Measurements from ENCODE around the gene TSPAN9. TPM values are rescaled to one million over a fixed set of nuclear protein-coding genes. Genes with fewer than 3 reads are reported as not detected.

TSPAN9 gene
- total and polyA plus RNA-seq, 11 donors = 70.0 to 387 (median 151) TPM

DNA sequence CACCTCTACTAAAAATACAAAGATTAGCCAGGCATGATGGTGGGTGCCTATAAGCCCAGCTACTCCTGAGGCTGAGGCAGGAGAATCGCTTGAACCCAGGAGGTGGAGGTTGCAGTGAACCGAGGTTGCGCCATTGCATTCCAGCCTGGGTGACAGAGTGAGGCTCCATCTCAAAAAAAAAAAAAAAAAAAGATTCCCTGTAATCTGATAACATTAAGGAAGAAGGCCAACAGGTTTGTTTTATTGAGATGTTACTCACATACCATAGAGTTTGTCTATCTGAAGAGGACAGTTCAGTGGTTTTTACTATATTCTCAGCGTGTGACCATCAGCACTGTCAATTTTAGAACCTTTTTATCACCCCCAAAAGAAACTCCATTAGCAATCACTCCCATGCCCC is 37.5 kb downstream of the TSPAN9 start:
- Histone ChIP-seq H3K9me3 (no peaks in the 10 kb centered on the region), H3K27me3 (no peaks in the 10 kb centered on the region), H3K4me3 (no peak overlapping the region), H3K4me1 (peaks cover 8 to 44% (median 33%) of the 10 kb centered on the region in 12 donors), H3K27ac (no peak overlapping the region), H3K36me3 (peaks cover 0 to 32% (median 8%) of the 10 kb centered on the region in 9 donors)
- DNase-seq (no peak), ATAC-seq (no peak)
- WGBS, 4 donors = 94 to 99% (median 97%) methylated on average over 4 of the region's 4 CpGs
- intact Hi-C loops (cut with DNase I) = loop anchor here in 4 of 10 donors (5.0 kb wide), 1 partner anchor 32 kb away; no protein-coding TSS in a partner anchor
- TF ChIP-seq CTCF (IDR thresholded peaks at IDR 0.05) (no peak), POLR2A (IDR thresholded peaks at IDR 0.05) (no peak)

DNA sequence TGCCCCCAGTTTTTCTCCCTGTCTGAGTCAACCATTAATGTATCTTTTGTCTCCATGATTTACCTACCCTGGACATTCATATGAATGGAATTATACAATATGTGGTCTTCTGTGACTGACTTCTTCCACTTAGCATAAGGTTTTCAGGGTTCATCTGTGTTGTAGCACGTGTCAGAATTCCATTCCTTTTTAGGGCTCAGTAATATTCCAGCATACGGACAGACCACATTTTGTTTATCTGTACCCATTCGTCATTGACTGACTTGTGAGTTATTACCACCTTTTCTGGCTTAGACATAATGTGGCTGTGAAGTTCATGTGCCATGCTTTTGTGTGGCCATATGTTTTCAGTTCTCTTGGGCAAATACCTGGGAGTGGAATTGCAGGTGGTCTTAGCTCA is 37.9 kb downstream of the TSPAN9 start:
- TF ChIP-seq POLR2A (IDR thresholded peaks at IDR 0.05) = no peak
- TF ChIP-seq CTCF (IDR thresholded peaks at IDR 0.05) = no peak
- no peaks in the 10 kb centered on the region for H3K9me3 ChIP-seq
- no peaks in the 10 kb centered on the region for H3K27me3 ChIP-seq
- ATAC-seq (no peak), DNase-seq (no peak)
- no peak overlapping the region for H3K27ac ChIP-seq
- no peak overlapping the region for H3K4me3 ChIP-seq
- H3K4me1 ChIP-seq = peaks cover 11 to 44% (median 37%) of the 10 kb centered on the region in 12 donors
- H3K36me3 ChIP-seq = peaks cover 0 to 32% (median 8%) of the 10 kb centered on the region in 9 donors
- intact Hi-C loops (cut with DNase I) = loop anchor here in 4 of 10 donors (5.0 kb wide), 1 partner anchor 33 kb away; no protein-coding TSS in a partner anchor
- WGBS, 4 donors = 96 to 98% (median 97%) methylated on average over 3 of the region's 3 CpGs

GRCh38 chr12:3116106-3116844 is 39.1 kb downstream of the TSPAN9 start:
- intact Hi-C loops (cut with DNase I) = loop anchor here in 5 of 10 donors (2.0 to 5.0 kb wide), 2 partner anchors 34 to 35 kb away; no protein-coding TSS in a partner anchor
- 45 to 71% (median 56%) methylated on average over 19 of the region's 19 CpGs for WGBS, 4 donors

More at GRCh38 chr12:3116106-3116844, 39.1 kb downstream of the TSPAN9 start:
- peak overlapping the region in 11 of 12 donors; percentile 53 to 92 (median 73) for H3K27ac ChIP-seq
- no peak for TF ChIP-seq POLR2A (IDR thresholded peaks at IDR 0.05)
- TF ChIP-seq CTCF (IDR thresholded peaks at IDR 0.05) = no peak
- DNase-seq = no peak
- peak in 1 of 4 donors; percentile 10 for ATAC-seq
- no peaks in the 10 kb centered on the region for H3K9me3 ChIP-seq
- H3K36me3 ChIP-seq = peaks cover 0 to 24% (median 5%) of the 10 kb centered on the region in 9 donors
- H3K27me3 ChIP-seq = no peaks in the 10 kb centered on the region
- peak overlapping the region in 1 of 12 donors; percentile 19 for H3K4me3 ChIP-seq
- H3K4me1 ChIP-seq = peaks cover 16 to 53% (median 47%) of the 10 kb centered on the region in 12 donors

Measured in heart left ventricle (tissue), 16 donors.